Measurements from ENCODE around the gene PIEZO2. TPM values are rescaled to one million over a fixed set of nuclear protein-coding genes. Genes with fewer than 3 reads are reported as not detected.

Gene PIEZO2
- total RNA-seq, 1 experiment from 2014 or later: 0.57 TPM

DNA sequence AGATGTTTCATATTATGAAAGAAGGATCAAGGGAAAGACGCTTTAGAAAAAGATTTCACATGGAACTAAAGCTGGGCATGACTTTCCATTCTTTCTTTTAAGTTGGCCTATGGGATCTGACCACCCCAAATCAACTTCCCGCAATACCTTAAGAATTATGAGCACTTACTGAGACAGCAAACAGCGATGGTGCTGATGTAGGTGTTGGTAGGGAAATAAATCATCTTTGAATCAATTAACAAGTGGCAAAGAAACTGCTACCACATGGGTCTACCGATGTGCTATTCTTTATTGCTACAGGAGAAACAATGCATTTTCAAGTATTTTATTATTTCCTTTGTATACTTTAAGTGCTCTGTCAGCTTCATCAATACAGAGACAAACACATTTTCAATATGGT is 239.6 kb downstream of the PIEZO2 start:
- intact Hi-C loops (cut with micrococcal nuclease; ENCODE audit: unreplicated experiment): no loop called here
- DNase-seq (ENCODE audit: low read depth, low spot score): no peak

DNA sequence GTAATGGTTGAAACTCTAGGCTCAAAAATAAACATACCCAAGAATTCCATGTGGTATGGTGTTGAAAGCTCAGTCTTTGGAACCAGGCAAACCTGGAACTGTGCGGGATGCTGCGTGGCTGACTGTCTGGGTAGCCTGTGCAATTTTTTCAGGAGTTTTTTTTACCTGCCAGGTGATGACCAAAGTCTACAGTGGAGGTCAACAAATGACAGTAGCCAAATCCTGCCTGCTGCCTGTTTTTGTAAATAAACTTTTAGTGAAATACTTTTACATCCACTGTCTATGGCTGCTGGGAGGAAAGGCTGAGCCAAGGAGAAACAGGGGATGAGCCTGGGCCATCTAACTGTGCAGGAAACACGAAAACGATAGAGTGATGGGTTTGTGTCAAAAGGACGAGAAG is 240.6 kb downstream of the PIEZO2 start:
- intact Hi-C loops (cut with micrococcal nuclease; ENCODE audit: unreplicated experiment): no loop called here
- no peak for ATAC-seq
- H3K27ac ChIP-seq (ENCODE audit: low read length): no peak overlapping the region
- TF ChIP-seq, protein P1, sequence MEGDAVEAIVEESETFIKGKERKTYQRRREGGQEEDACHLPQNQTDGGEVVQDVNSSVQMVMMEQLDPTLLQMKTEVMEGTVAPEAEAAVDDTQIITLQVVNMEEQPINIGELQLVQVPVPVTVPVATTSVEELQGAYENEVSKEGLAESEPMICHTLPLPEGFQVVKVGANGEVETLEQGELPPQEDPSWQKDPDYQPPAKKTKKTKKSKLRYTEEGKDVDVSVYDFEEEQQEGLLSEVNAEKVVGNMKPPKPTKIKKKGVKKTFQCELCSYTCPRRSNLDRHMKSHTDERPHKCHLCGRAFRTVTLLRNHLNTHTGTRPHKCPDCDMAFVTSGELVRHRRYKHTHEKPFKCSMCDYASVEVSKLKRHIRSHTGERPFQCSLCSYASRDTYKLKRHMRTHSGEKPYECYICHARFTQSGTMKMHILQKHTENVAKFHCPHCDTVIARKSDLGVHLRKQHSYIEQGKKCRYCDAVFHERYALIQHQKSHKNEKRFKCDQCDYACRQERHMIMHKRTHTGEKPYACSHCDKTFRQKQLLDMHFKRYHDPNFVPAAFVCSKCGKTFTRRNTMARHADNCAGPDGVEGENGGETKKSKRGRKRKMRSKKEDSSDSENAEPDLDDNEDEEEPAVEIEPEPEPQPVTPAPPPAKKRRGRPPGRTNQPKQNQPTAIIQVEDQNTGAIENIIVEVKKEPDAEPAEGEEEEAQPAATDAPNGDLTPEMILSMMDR (IDR thresholded peaks at IDR 0.05): no peak
- no peak overlapping the region for H3K4me3 ChIP-seq (ENCODE audit: low read depth in 2 of 2, low read length in 2 of 2)
- no peaks in the 10 kb centered on the region for H3K4me1 ChIP-seq (ENCODE audit: control insufficient read depth, insufficient read depth, low read length)
- ChIA-PET POLR2A (no interaction called here), CTCF (no interaction called here)
- H3K36me3 ChIP-seq (ENCODE audit: control insufficient read depth, insufficient read depth, low read length): no peaks in the 10 kb centered on the region
- in situ Hi-C loops (cut with HindIII; ENCODE audit: low pct_unique_long_range_greater_than_20kb, low sequenced_read_pairs): no loop called here
- BruUV-seq (replicated peaks): no TSS peak
- no peak for DNase-seq (ENCODE audit: low read depth, low spot score)
- no peaks in the 10 kb centered on the region for H3K9me3 ChIP-seq (ENCODE audit: control insufficient read depth, insufficient read depth, low read depth, low read length)
- no peaks in the 10 kb centered on the region for H3K27me3 ChIP-seq (ENCODE audit: control insufficient read depth, insufficient read depth, low read length)

More for the DNA sequence above, 239.6 kb downstream of the PIEZO2 start:
- no TSS peak for BruUV-seq (replicated peaks)
- Histone ChIP-seq H3K4me1 (ENCODE audit: control insufficient read depth, insufficient read depth, low read length) (no peaks in the 10 kb centered on the region), H3K36me3 (ENCODE audit: control insufficient read depth, insufficient read depth, low read length) (no peaks in the 10 kb centered on the region), H3K27ac (ENCODE audit: low read length) (no peak overlapping the region), H3K9me3 (ENCODE audit: control insufficient read depth, insufficient read depth, low read depth, low read length) (no peaks in the 10 kb centered on the region), H3K27me3 (ENCODE audit: control insufficient read depth, insufficient read depth, low read length) (no peaks in the 10 kb centered on the region), H3K4me3 (ENCODE audit: low read depth in 2 of 2, low read length in 2 of 2) (no peak overlapping the region)
- CTCF ChIA-PET: no interaction called here
- TF ChIP-seq TCF7L2 (IDR thresholded peaks at IDR 0.05; ENCODE audit: low read depth, low read length) (no peak), POLR2AphosphoS5 (IDR thresholded peaks at IDR 0.05; ENCODE audit: low read depth, low read length) (no peak), SIN3A (IDR thresholded peaks at IDR 0.05; ENCODE audit: borderline replicate concordance, insufficient read depth, low read depth, low read length) (no peak)
- TF ChIP-seq, protein P2, sequence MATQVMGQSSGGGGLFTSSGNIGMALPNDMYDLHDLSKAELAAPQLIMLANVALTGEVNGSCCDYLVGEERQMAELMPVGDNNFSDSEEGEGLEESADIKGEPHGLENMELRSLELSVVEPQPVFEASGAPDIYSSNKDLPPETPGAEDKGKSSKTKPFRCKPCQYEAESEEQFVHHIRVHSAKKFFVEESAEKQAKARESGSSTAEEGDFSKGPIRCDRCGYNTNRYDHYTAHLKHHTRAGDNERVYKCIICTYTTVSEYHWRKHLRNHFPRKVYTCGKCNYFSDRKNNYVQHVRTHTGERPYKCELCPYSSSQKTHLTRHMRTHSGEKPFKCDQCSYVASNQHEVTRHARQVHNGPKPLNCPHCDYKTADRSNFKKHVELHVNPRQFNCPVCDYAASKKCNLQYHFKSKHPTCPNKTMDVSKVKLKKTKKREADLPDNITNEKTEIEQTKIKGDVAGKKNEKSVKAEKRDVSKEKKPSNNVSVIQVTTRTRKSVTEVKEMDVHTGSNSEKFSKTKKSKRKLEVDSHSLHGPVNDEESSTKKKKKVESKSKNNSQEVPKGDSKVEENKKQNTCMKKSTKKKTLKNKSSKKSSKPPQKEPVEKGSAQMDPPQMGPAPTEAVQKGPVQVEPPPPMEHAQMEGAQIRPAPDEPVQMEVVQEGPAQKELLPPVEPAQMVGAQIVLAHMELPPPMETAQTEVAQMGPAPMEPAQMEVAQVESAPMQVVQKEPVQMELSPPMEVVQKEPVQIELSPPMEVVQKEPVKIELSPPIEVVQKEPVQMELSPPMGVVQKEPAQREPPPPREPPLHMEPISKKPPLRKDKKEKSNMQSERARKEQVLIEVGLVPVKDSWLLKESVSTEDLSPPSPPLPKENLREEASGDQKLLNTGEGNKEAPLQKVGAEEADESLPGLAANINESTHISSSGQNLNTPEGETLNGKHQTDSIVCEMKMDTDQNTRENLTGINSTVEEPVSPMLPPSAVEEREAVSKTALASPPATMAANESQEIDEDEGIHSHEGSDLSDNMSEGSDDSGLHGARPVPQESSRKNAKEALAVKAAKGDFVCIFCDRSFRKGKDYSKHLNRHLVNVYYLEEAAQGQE (IDR thresholded peaks at IDR 0.05; ENCODE audit: insufficient read depth in 1 of 2, low read depth in 2 of 2, low read length in 1 of 2): no peak
- TF ChIP-seq, protein P1 (IDR thresholded peaks at IDR 0.05): no peak
- in situ Hi-C loops (cut with HindIII; ENCODE audit: low pct_unique_long_range_greater_than_20kb, low sequenced_read_pairs): no loop called here
- ATAC-seq: no peak
- POLR2A ChIA-PET: no interaction called here

DNA sequence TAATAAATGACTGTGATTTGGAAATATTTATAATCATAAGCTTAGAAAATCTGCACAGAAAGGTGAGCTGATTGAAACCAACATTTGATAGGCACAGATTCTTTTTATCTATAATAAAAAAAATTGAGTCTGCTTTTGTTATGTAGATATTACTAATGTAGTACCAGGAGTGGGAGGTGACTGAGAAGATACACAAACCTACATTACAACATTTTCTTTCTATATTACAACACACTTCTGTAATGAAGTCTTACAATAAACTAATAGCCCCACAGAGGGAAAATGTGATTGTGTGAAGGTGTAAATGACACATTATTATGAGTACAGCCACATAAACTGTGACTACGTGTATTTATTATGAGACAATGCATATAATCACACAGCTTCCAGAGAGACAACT is 241.6 kb downstream of the PIEZO2 start:
- H3K9me3 ChIP-seq (ENCODE audit: control insufficient read depth, insufficient read depth, low read depth, low read length): no peaks in the 10 kb centered on the region
- ATAC-seq (no peak), DNase-seq (ENCODE audit: low read depth, low spot score) (no peak)
- POLR2A ChIA-PET: no interaction called here
- no peaks in the 10 kb centered on the region for H3K36me3 ChIP-seq (ENCODE audit: control insufficient read depth, insufficient read depth, low read length)
- no peaks in the 10 kb centered on the region for H3K4me1 ChIP-seq (ENCODE audit: control insufficient read depth, insufficient read depth, low read length)
- H3K27ac ChIP-seq (ENCODE audit: low read length): no peak overlapping the region
- in situ Hi-C loops (cut with HindIII; ENCODE audit: low pct_unique_long_range_greater_than_20kb, low sequenced_read_pairs) (no loop called here), intact Hi-C loops (cut with micrococcal nuclease; ENCODE audit: unreplicated experiment) (no loop called here)
- no TSS peak for BruUV-seq (replicated peaks)
- CTCF ChIA-PET: no interaction called here
- TF ChIP-seq SIN3A (IDR thresholded peaks at IDR 0.05; ENCODE audit: borderline replicate concordance, insufficient read depth, low read depth, low read length) (no peak), POLR2AphosphoS5 (IDR thresholded peaks at IDR 0.05; ENCODE audit: low read depth, low read length) (no peak), TCF7L2 (IDR thresholded peaks at IDR 0.05; ENCODE audit: low read depth, low read length) (no peak)
- TF ChIP-seq, protein P1 (IDR thresholded peaks at IDR 0.05): no peak
- TF ChIP-seq, protein P2 (IDR thresholded peaks at IDR 0.05; ENCODE audit: insufficient read depth in 1 of 2, low read depth in 2 of 2, low read length in 1 of 2): no peak
- H3K4me3 ChIP-seq (ENCODE audit: low read depth in 2 of 2, low read length in 2 of 2): no peak overlapping the region
- H3K27me3 ChIP-seq (ENCODE audit: control insufficient read depth, insufficient read depth, low read length): no peaks in the 10 kb centered on the region

Measured in Panc1 (cell line).